Measurements from ENCODE around the gene ALAS1.

GRCh38 chr3:52178537-52178936 is 19.4 kb upstream of the ALAS1 start:
- TF ChIP-seq EZH2 (IDR thresholded peaks at IDR 0.05; ENCODE audit: low read length, unreplicated experiment) = no peak
- TF ChIP-seq CTCF (conservative IDR thresholded peaks at IDR 0.05; ENCODE audit: low read depth, low read length) = no peak

Measured in PC-3 (cell line).